ENCODE data around the gene QRFP.

- TF ChIP-seq CTCF (IDR thresholded peaks at IDR 0.05) (no peak), POLR2A (IDR thresholded peaks at IDR 0.05) (no peak)
Measured at GRCh38 chr9:130844044-130844451, 52.6 kb downstream of the QRFP start.
